Measurements from ENCODE around the gene DST. TPM values are rescaled to one million over a fixed set of nuclear protein-coding genes. Genes with fewer than 3 reads are reported as not detected.

The DST gene
- total RNA-seq, 4 donors from 2014 or later = 331 to 417 (median 368) TPM

GRCh38 chr6:56515081-56515905 lies 127.4 kb downstream of the DST start:
- peaks cover 0 to 39% (median 0%) of the 10 kb centered on the region in 3 donors for H3K36me3 ChIP-seq
- no peaks in the 10 kb centered on the region for H3K27me3 ChIP-seq
- peaks cover 0 to 35% (median 5%) of the 10 kb centered on the region in 4 donors for H3K4me1 ChIP-seq
- peak overlapping the region; percentile 2 to 75 (median 51) for H3K27ac ChIP-seq
- DNase-seq (ENCODE audit: low spot score in 2 of 2) = no peak
- H3K4me3 ChIP-seq = no peak overlapping the region
- WGBS, 2 donors = 52% methylated on average over 7 of the region's 7 CpGs
- TF ChIP-seq POLR2A (IDR thresholded peaks at IDR 0.05) (no peak), EP300 (IDR thresholded peaks at IDR 0.05) (no peak), CTCF (IDR thresholded peaks at IDR 0.05) (no peak)
- no peaks in the 10 kb centered on the region for H3K9me3 ChIP-seq

- no peak for DNase-seq (ENCODE audit: low spot score in 2 of 2)
- Histone ChIP-seq H3K4me1 (peaks cover 0 to 35% (median 5%) of the 10 kb centered on the region in 4 donors), H3K36me3 (peaks cover 0 to 46% (median 0%) of the 10 kb centered on the region in 3 donors)
These were observed 128.3 kb downstream of the DST start for GRCh38 chr6:56514395-56514794.

GRCh38 chr6:56513631-56514030 lies 129.1 kb downstream of the DST start:
- no peaks in the 10 kb centered on the region for H3K27me3 ChIP-seq
- peaks cover 0 to 53% (median 0%) of the 10 kb centered on the region in 3 donors for H3K36me3 ChIP-seq
- peak overlapping the region in 3 of 4 donors; percentile 0 to 75 (median 50) for H3K27ac ChIP-seq
- no peaks in the 10 kb centered on the region for H3K9me3 ChIP-seq
- DNase-seq (ENCODE audit: low spot score in 2 of 2) = no peak
- TF ChIP-seq EP300 (IDR thresholded peaks at IDR 0.05) (no peak), CTCF (IDR thresholded peaks at IDR 0.05) (no peak), POLR2A (IDR thresholded peaks at IDR 0.05) (no peak)
- no peak overlapping the region for H3K4me3 ChIP-seq
- WGBS, 2 donors = 100% methylated on average over 1 of the region's 1 CpG
- H3K4me1 ChIP-seq = peaks cover 0 to 35% (median 5%) of the 10 kb centered on the region in 4 donors

More at GRCh38 chr6:56514395-56514794, 128.3 kb downstream of the DST start:
- Histone ChIP-seq H3K27ac (peak overlapping the region in 3 of 4 donors; percentile 0 to 75 (median 65)), H3K9me3 (no peaks in the 10 kb centered on the region), H3K4me3 (no peak overlapping the region), H3K27me3 (no peaks in the 10 kb centered on the region)
- TF ChIP-seq EP300 (IDR thresholded peaks at IDR 0.05) (peak; percentile 54 to 61), POLR2A (IDR thresholded peaks at IDR 0.05) (peak in 1 of 2 donors; percentile 9), CTCF (IDR thresholded peaks at IDR 0.05) (no peak)
- 35 to 37% methylated on average over 2 of the region's 2 CpGs for WGBS, 2 donors

GRCh38 chr6:56511591-56511990 lies 131.1 kb downstream of the DST start:
- no peak for TF ChIP-seq POLR2A (IDR thresholded peaks at IDR 0.05)
- no peak for TF ChIP-seq CTCF (IDR thresholded peaks at IDR 0.05)
- TF ChIP-seq EP300 (IDR thresholded peaks at IDR 0.05) = no peak
- H3K4me1 ChIP-seq = peaks cover 0 to 38% (median 5%) of the 10 kb centered on the region in 4 donors
- H3K36me3 ChIP-seq = peaks cover 0 to 58% (median 0%) of the 10 kb centered on the region in 3 donors
- no peaks in the 10 kb centered on the region for H3K27me3 ChIP-seq
- H3K4me3 ChIP-seq = no peak overlapping the region
- no peak overlapping the region for H3K27ac ChIP-seq
- no peak for DNase-seq (ENCODE audit: low spot score in 2 of 2)
- WGBS, 2 donors = 84 to 89% methylated on average over 2 of the region's 2 CpGs
- H3K9me3 ChIP-seq = no peaks in the 10 kb centered on the region

- Histone ChIP-seq H3K27ac (no peak overlapping the region), H3K4me3 (no peak overlapping the region), H3K4me1 (peaks cover 0 to 42% (median 5%) of the 10 kb centered on the region in 4 donors), H3K9me3 (no peaks in the 10 kb centered on the region), H3K27me3 (no peaks in the 10 kb centered on the region), H3K36me3 (peaks cover 0 to 63% (median 0%) of the 10 kb centered on the region in 3 donors)
- 73 to 80% methylated on average over 3 of the region's 3 CpGs for WGBS, 2 donors
- DNase-seq (ENCODE audit: low spot score in 2 of 2) = no peak
- TF ChIP-seq EP300 (IDR thresholded peaks at IDR 0.05) = no peak
- TF ChIP-seq POLR2A (IDR thresholded peaks at IDR 0.05) = no peak
- TF ChIP-seq CTCF (IDR thresholded peaks at IDR 0.05) = no peak
These were observed 131.6 kb downstream of the DST start for GRCh38 chr6:56510984-56511531.

All from tibial nerve (tissue), 4 donors.